CD4-positive, CD25-positive, alpha-beta regulatory T cell (primary cell): ENCODE results near the gene JPT2. TPM values are rescaled to one million over a fixed set of nuclear protein-coding genes. Genes with fewer than 3 reads are reported as not detected.

Experiments used
- ATAC-seq, 2 donors: fragments of 150-1000 bp; cut with Tn5 transposase; one replicate each; pipeline ENCODE4 v1.10.0; 2021; ENCODE audit warnings: low read depth in 2 of 2, moderate number of reproducible peaks in 2 of 2, moderate library complexity in 1 of 2
- DNase-seq, 3 donors: peaks; one replicate each; pipeline versions ENCODE4 v3.0.0 to v3.0.0-alpha.2; 2012 to 2022; ENCODE audit warnings: mixed read lengths in 1 of 3
- H3K27ac ChIP-seq: one replicate; pipeline ENCODE4 v1.7.0; 2013; ENCODE audit warnings: mild to moderate bottlenecking, low read length; ENCODE audit not compliant: insufficient read depth, poor library complexity, severe bottlenecking
- H3K27me3 ChIP-seq: one replicate; pipeline ENCODE4 v1.7.0; 2013; ENCODE audit warnings: low read length; ENCODE audit not compliant: control insufficient read depth, insufficient read depth
- H3K36me3 ChIP-seq: one replicate; pipeline ENCODE4 v1.7.0; 2013; ENCODE audit warnings: mild to moderate bottlenecking, low read length, moderate library complexity; ENCODE audit not compliant: control insufficient read depth, insufficient read depth
- H3K4me1 ChIP-seq: 2 replicates; pipeline ENCODE4 v1.7.0; 2013; ENCODE audit warnings: mild to moderate bottlenecking, low read length; ENCODE audit not compliant: insufficient read depth, control insufficient read depth, poor library complexity, severe bottlenecking
- H3K4me3 ChIP-seq: one replicate; pipeline ENCODE4 v1.7.0; 2013; ENCODE audit warnings: low read depth, mild to moderate bottlenecking, low read length, moderate library complexity
- H3K9me3 ChIP-seq, 2 experiments: 1 replicate in 1 of 2; 2 replicates in 1 of 2; pipeline ENCODE4 v1.7.0; 2013; ENCODE audit warnings: low read length in 2 of 2, mild to moderate bottlenecking in 1 of 2, moderate library complexity in 1 of 2; ENCODE audit not compliant: control insufficient read depth in 2 of 2
- H3K27ac Mint-ChIP-seq, 3 donors: one replicate each; pipeline ENCODE4 v1.8.0; 2020 to 2022; ENCODE audit warnings: mild to moderate bottlenecking in 3 of 3, mixed read lengths in 3 of 3, moderate library complexity in 2 of 3
- H3K27me3 Mint-ChIP-seq: one replicate; pipeline ENCODE4 v1.8.0; 2022; ENCODE audit warnings: mild to moderate bottlenecking, mixed read lengths
- H3K36me3 Mint-ChIP-seq: one replicate; pipeline ENCODE4 v1.8.0; 2020; ENCODE audit warnings: mixed read lengths
- H3K4me1 Mint-ChIP-seq, 4 donors: one replicate each; pipeline ENCODE4 v1.8.0; 2020 to 2022; ENCODE audit warnings: mixed read lengths in 4 of 4, mild to moderate bottlenecking in 1 of 4
- H3K4me3 Mint-ChIP-seq, 4 donors: one replicate each; pipeline ENCODE4 v1.8.0; 2020 to 2022; ENCODE audit warnings: mild to moderate bottlenecking in 4 of 4, mixed read lengths in 4 of 4, moderate library complexity in 3 of 4
- H3K9me3 Mint-ChIP-seq, 7 donors: one replicate each; pipeline ENCODE4 v1.8.0; 2020 to 2022; ENCODE audit warnings: mixed read lengths in 7 of 7, mild to moderate bottlenecking in 3 of 7, moderate library complexity in 2 of 7
- polyA plus RNA-seq, 4 donors: library from polyadenylated mRNA; unstranded; fragments of 300-500 nt; fragmentation: Illumina TruSeq; gene quantifications; one replicate each; pipeline ENCODE4 v1.2.3, GENCODE V29; 2021
- total RNA-seq: library from RNA; stranded (reverse); gene quantifications from one replicate; pipeline ENCODE4 v1.2.3, GENCODE V29; 2022

The JPT2 gene
- total and polyA plus RNA-seq, 5 donors from 2014 or later: 9.7 to 13.9 (median 10.5) TPM

GRCh38 chr16:1741553-1742165 lies 63.6 kb downstream of the JPT2 start:
- Mint-ChIP-seq H3K36me3 (peaks cover 3% of the 10 kb centered on the region), H3K27me3 (no peaks in the 10 kb centered on the region), H3K4me1 (peaks cover 0 to 2% (median 0%) of the 10 kb centered on the region in 4 donors), H3K27ac (peak overlapping the region in 1 of 3 donors; percentile 48), H3K4me3 (no peak overlapping the region), H3K9me3 (no peaks in the 10 kb centered on the region)
- no peaks in the 10 kb centered on the region for H3K4me1 ChIP-seq
- H3K27me3 ChIP-seq: no peaks in the 10 kb centered on the region
- ATAC-seq: no peak
- no peak overlapping the region for H3K4me3 ChIP-seq
- no peak overlapping the region for H3K27ac ChIP-seq
- DNase-seq: no peak
- H3K9me3 ChIP-seq: no peaks in the 10 kb centered on the region
- H3K36me3 ChIP-seq: peaks cover 21% of the 10 kb centered on the region

- no peaks in the 10 kb centered on the region for H3K27me3 Mint-ChIP-seq
- ATAC-seq (no peak), DNase-seq (no peak)
- H3K27ac Mint-ChIP-seq: no peak overlapping the region
- no peaks in the 10 kb centered on the region for H3K4me1 ChIP-seq
- no peak overlapping the region for H3K4me3 ChIP-seq
- peaks cover 0 to 2% (median 0%) of the 10 kb centered on the region in 4 donors for H3K4me1 Mint-ChIP-seq
- H3K36me3 Mint-ChIP-seq: peaks cover 3% of the 10 kb centered on the region
- no peaks in the 10 kb centered on the region for H3K27me3 ChIP-seq
- no peak overlapping the region for H3K27ac ChIP-seq
- no peaks in the 10 kb centered on the region for H3K9me3 Mint-ChIP-seq
- no peak overlapping the region for H3K4me3 Mint-ChIP-seq
- peaks cover 40% of the 10 kb centered on the region for H3K36me3 ChIP-seq
- no peaks in the 10 kb centered on the region for H3K9me3 ChIP-seq
Observed at GRCh38 chr16:1743376-1744337, 65.6 kb downstream of the JPT2 start.

GRCh38 chr16:1744338-1744840 lies 66.3 kb downstream of the JPT2 start:
- H3K4me1 Mint-ChIP-seq: peaks cover 0 to 2% (median 0%) of the 10 kb centered on the region in 4 donors
- no peaks in the 10 kb centered on the region for H3K9me3 ChIP-seq
- no peak overlapping the region for H3K4me3 ChIP-seq
- no peak overlapping the region for H3K27ac Mint-ChIP-seq
- H3K9me3 Mint-ChIP-seq: no peaks in the 10 kb centered on the region
- no peak for ATAC-seq
- no peaks in the 10 kb centered on the region for H3K4me1 ChIP-seq
- H3K36me3 Mint-ChIP-seq: peaks cover 9% of the 10 kb centered on the region
- no peak for DNase-seq
- H3K27ac ChIP-seq: no peak overlapping the region
- no peak overlapping the region for H3K4me3 Mint-ChIP-seq
- no peaks in the 10 kb centered on the region for H3K27me3 ChIP-seq
- peaks cover 47% of the 10 kb centered on the region for H3K36me3 ChIP-seq
- no peaks in the 10 kb centered on the region for H3K27me3 Mint-ChIP-seq

- no peak overlapping the region for H3K4me3 ChIP-seq
- no peaks in the 10 kb centered on the region for H3K9me3 Mint-ChIP-seq
- H3K4me3 Mint-ChIP-seq: no peak overlapping the region
- H3K9me3 ChIP-seq: no peaks in the 10 kb centered on the region
- H3K27ac ChIP-seq: no peak overlapping the region
- no peaks in the 10 kb centered on the region for H3K4me1 ChIP-seq
- H3K27me3 ChIP-seq: no peaks in the 10 kb centered on the region
- DNase-seq (no peak), ATAC-seq (no peak)
- peaks cover 9% of the 10 kb centered on the region for H3K36me3 Mint-ChIP-seq
- H3K4me1 Mint-ChIP-seq: peaks cover 0 to 2% (median 0%) of the 10 kb centered on the region in 4 donors
- no peaks in the 10 kb centered on the region for H3K27me3 Mint-ChIP-seq
- H3K36me3 ChIP-seq: peaks cover 48% of the 10 kb centered on the region
- no peak overlapping the region for H3K27ac Mint-ChIP-seq
Observed at GRCh38 chr16:1745181-1745899, 67.3 kb downstream of the JPT2 start.

- Mint-ChIP-seq H3K36me3 (peaks cover 9% of the 10 kb centered on the region), H3K4me3 (no peak overlapping the region), H3K27me3 (no peaks in the 10 kb centered on the region), H3K4me1 (peaks cover 0 to 2% (median 0%) of the 10 kb centered on the region in 4 donors), H3K9me3 (no peaks in the 10 kb centered on the region), H3K27ac (no peak overlapping the region)
- no peak for ATAC-seq
- H3K4me3 ChIP-seq: no peak overlapping the region
- H3K27me3 ChIP-seq: no peaks in the 10 kb centered on the region
- peaks cover 48% of the 10 kb centered on the region for H3K36me3 ChIP-seq
- H3K27ac ChIP-seq: no peak overlapping the region
- no peak for DNase-seq
- no peaks in the 10 kb centered on the region for H3K4me1 ChIP-seq
- H3K9me3 ChIP-seq: no peaks in the 10 kb centered on the region
Observed at GRCh38 chr16:1745900-1746692, 68.0 kb downstream of the JPT2 start.

- Histone ChIP-seq H3K4me3 (no peak overlapping the region), H3K27me3 (no peaks in the 10 kb centered on the region), H3K36me3 (peaks cover 55% of the 10 kb centered on the region), H3K4me1 (no peaks in the 10 kb centered on the region), H3K27ac (no peak overlapping the region), H3K9me3 (no peaks in the 10 kb centered on the region)
- Mint-ChIP-seq H3K36me3 (peaks cover 9% of the 10 kb centered on the region), H3K4me3 (no peak overlapping the region), H3K27ac (no peak overlapping the region), H3K4me1 (peaks cover 0 to 2% (median 0%) of the 10 kb centered on the region in 4 donors), H3K9me3 (no peaks in the 10 kb centered on the region), H3K27me3 (no peaks in the 10 kb centered on the region)
- no peak for ATAC-seq
- no peak for DNase-seq
Observed at GRCh38 chr16:1746693-1747195, 68.7 kb downstream of the JPT2 start.

GRCh38 chr16:1747934-1748333 lies 69.9 kb downstream of the JPT2 start:
- no peaks in the 10 kb centered on the region for H3K27me3 Mint-ChIP-seq
- no peaks in the 10 kb centered on the region for H3K9me3 ChIP-seq
- peaks cover 0 to 2% (median 0%) of the 10 kb centered on the region in 7 donors for H3K9me3 Mint-ChIP-seq
- H3K4me1 Mint-ChIP-seq: peaks cover 0 to 3% (median 1%) of the 10 kb centered on the region in 4 donors
- H3K36me3 ChIP-seq: peaks cover 67% of the 10 kb centered on the region
- H3K27ac ChIP-seq: no peak overlapping the region
- no peak overlapping the region for H3K4me3 ChIP-seq
- no peaks in the 10 kb centered on the region for H3K4me1 ChIP-seq
- DNase-seq (no peak), ATAC-seq (no peak)
- H3K27ac Mint-ChIP-seq: no peak overlapping the region
- no peaks in the 10 kb centered on the region for H3K27me3 ChIP-seq
- no peak overlapping the region for H3K4me3 Mint-ChIP-seq
- H3K36me3 Mint-ChIP-seq: peaks cover 14% of the 10 kb centered on the region
